AG04450 (cell line): ENCODE results near the gene HDAC7. TPM values are rescaled to one million over a fixed set of nuclear protein-coding genes. Genes with fewer than 3 reads are reported as not detected.

Experiments used
- CTCF ChIA-PET: fragments of 300-600, 350-600 bp; formaldehyde crosslinking; extraction: SDS; loops from one replicate; lab custom pipeline; 2022; ENCODE audit warnings: antibody characterized with exemption, inconsistent platforms; lab: Charles Lee
- POLR2A ChIA-PET: fragments of 350-600 bp; formaldehyde crosslinking; extraction: SDS; loops from one replicate; lab custom pipeline; 2021; ENCODE audit warnings: antibody characterized with exemption, inconsistent platforms; lab: Yijun Ruan, JAX
- DNase-seq: peaks from one replicate; pipeline ENCODE4 v3.0.0-alpha.2; 2011; ENCODE audit warnings: low read depth, low spot score
- H3K27ac ChIP-seq: one replicate; pipeline ENCODE4 v1.5.1; 2012; ENCODE audit warnings: low read depth, low read length, control low read depth
- H3K27me3 ChIP-seq: one replicate; pipeline ENCODE4 v1.6.0; 2012; ENCODE audit warnings: low read length; ENCODE audit not compliant: control insufficient read depth, insufficient read depth
- H3K4me3 ChIP-seq: 2 replicates; pipeline ENCODE4 v1.5.1; 2011; ENCODE audit warnings: mild to moderate bottlenecking, low read depth, low read length, control low read depth
- H3K9me3 ChIP-seq: 2 replicates; pipeline ENCODE4 v1.5.1; 2012; ENCODE audit warnings: low read length; ENCODE audit not compliant: control insufficient read depth, insufficient read depth
- CTCF ChIP-seq: IDR thresholded peaks from 2 replicates; pipeline ENCODE4 v1.5.1; 2011; ENCODE audit warnings: low read depth, low read length, control low read depth, inconsistent platforms
- polyA plus RNA-seq: library from polyadenylated mRNA; depleted of rRNA; stranded (reverse); fragments of >200 nt; gene quantifications from 2 replicates; pipeline ENCODE4 v1.2.3, GENCODE V29; 2011

The HDAC7 gene
- polyA plus RNA-seq, 1 experiment = 17.1 TPM

GRCh38 chr12:47823422-47824086 lies 3.9 kb upstream of the HDAC7 start:
- ChIA-PET POLR2A (no interaction called here), CTCF (interaction anchor here (1.3 to 1.6 kb wide), 2 partner anchors 14 to 82 kb away, joined by 3 to 10 read pairs; no protein-coding TSS in a partner anchor)
- Histone ChIP-seq H3K27me3 (no peaks in the 10 kb centered on the region), H3K9me3 (no peaks in the 10 kb centered on the region; the same call in 1 of the 2 replicates), H3K4me3 (no peak overlapping the region), H3K27ac (no peak overlapping the region)
- TF ChIP-seq CTCF = no peak
- DNase-seq = no peak

GRCh38 chr12:47822863-47823262 lies 3.2 kb upstream of the HDAC7 start:
- POLR2A ChIA-PET = no interaction called here
- Histone ChIP-seq H3K27ac (no peak overlapping the region), H3K4me3 (no peak overlapping the region), H3K9me3 (no peaks in the 10 kb centered on the region; the same call in 1 of the 2 replicates), H3K27me3 (no peaks in the 10 kb centered on the region)
- no peak for DNase-seq
- no peak for TF ChIP-seq CTCF
- CTCF ChIA-PET = interaction anchor here (1.0 to 1.6 kb wide), 5 partner anchors 13 to 140 kb away, joined by 3 to 10 read pairs (median 4); partner anchors contain the start of gene TMEM106C

GRCh38 chr12:47822401-47822800 lies 2.7 kb upstream of the HDAC7 start:
- Histone ChIP-seq H3K27me3 (no peaks in the 10 kb centered on the region), H3K4me3 (no peak overlapping the region), H3K27ac (no peak overlapping the region), H3K9me3 (no peaks in the 10 kb centered on the region; the same call in 1 of the 2 replicates)
- ChIA-PET POLR2A (no interaction called here), CTCF (interaction anchor here (1.0 to 2.1 kb wide), 6 partner anchors 9 to 141 kb away, joined by 3 to 10 read pairs (median 4); partner anchors contain the start of gene TMEM106C)
- TF ChIP-seq CTCF = no peak
- no peak for DNase-seq

GRCh38 chr12:47821346-47821706 lies 1.6 kb upstream of the HDAC7 start:
- peak overlapping the region; percentile 99 for H3K27ac ChIP-seq
- no peak for DNase-seq
- POLR2A ChIA-PET = interaction anchor here (0.9 to 1.4 kb wide), 6 partner anchors 8 to 17 kb away, joined by 3 to 19 read pairs (median 13); no protein-coding TSS in a partner anchor

More at GRCh38 chr12:47821346-47821706, 1.6 kb upstream of the HDAC7 start:
- no peak for TF ChIP-seq CTCF
- no peaks in the 10 kb centered on the region; the same call in 1 of the 2 replicates for H3K9me3 ChIP-seq
- H3K27me3 ChIP-seq = no peaks in the 10 kb centered on the region
- CTCF ChIA-PET = interaction anchor here (1.2 to 2.1 kb wide), 4 partner anchors 10 to 79 kb away, joined by 4 to 13 read pairs (median 5); no protein-coding TSS in a partner anchor
- H3K4me3 ChIP-seq = no peak overlapping the region
